Keratinocyte (primary cell): ENCODE measurements around the gene LHPP. TPM values are rescaled to one million over a fixed set of nuclear protein-coding genes. Genes with fewer than 3 reads are reported as not detected.

ENCODE experiments used
- DNase-seq: peaks from one replicate; pipeline ENCODE4 v3.0.0-alpha.2; 2011; ENCODE audit warnings: low read depth, missing footprints, low spot score
- FAIRE-seq: peaks from 2 replicates; lab custom pipeline; 2011; peaks lifted over from hg19 to GRCh38; lab: Jason Lieb, UNC
- H2AFZ ChIP-seq: 2 replicates; pipeline ENCODE4 v1.6.0; 2012; ENCODE audit warnings: low read length, control low read depth, inconsistent platforms; ENCODE audit not compliant: control insufficient read depth
- H3K27ac ChIP-seq: 2 replicates; pipeline ENCODE4 v1.5.1; 2011; ENCODE audit warnings: low read length; ENCODE audit not compliant: control insufficient read depth, insufficient read depth
- H3K27me3 ChIP-seq: 3 replicates; pipeline ENCODE4 v1.6.0; 2011; ENCODE audit warnings: low read length; ENCODE audit not compliant: control insufficient read depth, insufficient read depth; ENCODE audit errors: extremely low read depth
- H3K36me3 ChIP-seq, 2 experiments: 2 replicates in 1 of 2; 3 replicates in 1 of 2; pipeline ENCODE4 v1.5.1; 2011; ENCODE audit warnings: low read length in 2 of 2, mild to moderate bottlenecking in 1 of 2; ENCODE audit not compliant: control insufficient read depth in 2 of 2, insufficient read depth in 2 of 2; ENCODE audit errors: extremely low read depth in 1 of 2
- H3K4me1 ChIP-seq: 3 replicates; pipeline ENCODE4 v1.5.1; 2011; ENCODE audit warnings: low read length; ENCODE audit not compliant: control insufficient read depth, insufficient read depth; ENCODE audit errors: extremely low read depth
- H3K4me2 ChIP-seq: 3 replicates; pipeline ENCODE4 v1.6.0; 2011; ENCODE audit warnings: low read depth, low read length; ENCODE audit not compliant: control insufficient read depth, insufficient read depth; ENCODE audit errors: extremely low read depth
- H3K4me3 ChIP-seq, 3 experiments: fragments of 200-600 bp in 1 of 3; sonication (generic) in 1 of 3; 2 replicates in 2 of 3; 3 replicates in 1 of 3; pipeline ENCODE4 v1.5.1; 2011 to 2016; ENCODE audit warnings: low read length in 3 of 3, mild to moderate bottlenecking in 3 of 3, control low read depth in 2 of 3, inconsistent platforms in 1 of 3, low read depth in 1 of 3, mixed read lengths in 1 of 3, mixed run types in 1 of 3, moderate library complexity in 1 of 3; ENCODE audit not compliant: control insufficient read depth in 2 of 3, insufficient read depth in 2 of 3; ENCODE audit errors: extremely low read depth in 1 of 3
- H3K79me2 ChIP-seq: 2 replicates; pipeline ENCODE4 v1.6.0; 2012; ENCODE audit warnings: low read length; ENCODE audit not compliant: control insufficient read depth, insufficient read depth
- H3K9ac ChIP-seq: 3 replicates; pipeline ENCODE4 v1.6.0; 2011; ENCODE audit warnings: low read length; ENCODE audit not compliant: control insufficient read depth, insufficient read depth; ENCODE audit errors: extremely low read depth
- H3K9me1 ChIP-seq: 3 replicates; pipeline ENCODE4 v1.6.0; 2011; ENCODE audit warnings: low read length; ENCODE audit not compliant: control insufficient read depth, insufficient read depth; ENCODE audit errors: extremely low read depth
- H3K9me3 ChIP-seq: 2 replicates; pipeline ENCODE4 v1.5.1; 2012; ENCODE audit warnings: low read depth, low read length; ENCODE audit not compliant: control insufficient read depth
- H4K20me1 ChIP-seq: 3 replicates; pipeline ENCODE4 v1.6.0; 2011; ENCODE audit warnings: low read length; ENCODE audit not compliant: control insufficient read depth, insufficient read depth; ENCODE audit errors: extremely low read depth
- CTCF ChIP-seq, 3 experiments: IDR thresholded peaks in 1 of 3; conservative IDR thresholded peaks in 1 of 3; optimal IDR thresholded peaks in 1 of 3; 2 replicates in 2 of 3; 3 replicates in 1 of 3; pipeline versions ENCODE3 to v1.5.1; 2011; ENCODE audit warnings: low read length in 3 of 3, mild to moderate bottlenecking in 3 of 3, moderate library complexity in 2 of 3, control low read depth in 1 of 3, inconsistent platforms in 1 of 3; ENCODE audit not compliant: insufficient read depth in 2 of 3; ENCODE audit errors: extremely low read depth in 1 of 3
- EZH2 ChIP-seq: IDR thresholded peaks from one replicate; pipeline ENCODE4 v1.6.1; 2012; ENCODE audit warnings: inconsistent platforms, mild to moderate bottlenecking, low read length, moderate library complexity
- dilution Hi-C: fragments of 300-500 bp; cut with MboI; formaldehyde crosslinking; loops from one replicate; pipeline ENCODE4 v1.7.0; 2020; ENCODE audit warnings: low sequenced_read_pairs; ENCODE audit not compliant: extremely low pct_ligation_motif_present
- polyA plus RNA-seq, 5 experiments: library from polyadenylated mRNA; depleted of rRNA in 3 of 5; stranded (reverse) in 3 of 5; stranded (forward) in 1 of 5; unstranded in 1 of 5; fragments of >200 nt; gene quantifications; 1 replicate in 1 of 5; 2 replicates in 3 of 5; 3 replicates in 1 of 5; pipeline versions ENCODE4 v1.2.1 to v1.2.3, GENCODE V29; 2011 to 2012; ENCODE audit warnings: missing spikeins in 2 of 5, low read depth in 1 of 5, low replicate concordance in 1 of 5

The LHPP gene
- polyA plus RNA-seq, 1 donor (not counting 4 experiments of a cell fraction or from before 2014, with no cell fraction given): 13.1 TPM

DNA sequence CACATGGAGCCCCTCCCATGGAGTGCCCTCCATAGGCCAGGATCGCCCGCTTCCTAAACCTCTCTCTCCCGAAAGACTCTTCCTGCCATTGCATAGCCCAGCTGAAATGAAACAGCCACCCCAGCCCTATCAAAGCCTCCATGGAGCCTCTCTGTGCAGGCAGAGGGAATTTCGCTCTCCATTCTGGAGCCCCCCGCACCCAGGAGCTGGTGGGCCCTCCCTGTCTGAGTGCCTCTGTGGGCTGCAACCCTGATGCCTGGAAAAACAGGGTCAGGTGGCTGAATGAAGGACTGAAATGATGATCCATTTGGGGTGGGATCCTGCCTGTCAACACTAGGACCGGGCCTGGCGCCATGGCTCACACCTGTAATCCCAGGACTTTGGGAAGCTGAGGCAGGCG is 176.1 kb downstream of the LHPP start:
- H3K9ac ChIP-seq: no peak overlapping the region
- peaks cover 2% of the 10 kb centered on the region for H3K9me1 ChIP-seq
- peaks cover 9% of the 10 kb centered on the region for H3K79me2 ChIP-seq
- FAIRE-seq (no peak), DNase-seq (no peak)
- H3K4me3 ChIP-seq: no peak overlapping the region
- peaks cover 16% of the 10 kb centered on the region for H3K4me1 ChIP-seq
- H2AFZ ChIP-seq: no peak overlapping the region
- H3K27ac ChIP-seq: no peak overlapping the region
- dilution Hi-C loops: no loop called here
- H3K27me3 ChIP-seq: no peaks in the 10 kb centered on the region
- no peak for TF ChIP-seq CTCF (optimal IDR thresholded peaks at IDR 0.05 in 1 of 3, IDR thresholded peaks at IDR 0.05 in 1 of 3, conservative IDR thresholded peaks at IDR 0.05 in 1 of 3; ENCODE audit: extremely low read depth in 1 of 3, insufficient read depth in 2 of 3, low read length in 3 of 3)
- no peak for TF ChIP-seq EZH2
- peaks cover 0 to 2% of the 10 kb centered on the region in 2 experiments for H3K36me3 ChIP-seq
- no peaks in the 10 kb centered on the region for H4K20me1 ChIP-seq
- H3K9me3 ChIP-seq: no peaks in the 10 kb centered on the region
- no peak overlapping the region for H3K4me2 ChIP-seq

GRCh38 chr10:124639206-124639605 is 177.6 kb downstream of the LHPP start:
- Histone ChIP-seq H3K4me3 (no peak overlapping the region), H3K27me3 (no peaks in the 10 kb centered on the region), H3K27ac (no peak overlapping the region), H3K9me3 (no peaks in the 10 kb centered on the region), H3K79me2 (peaks cover 9% of the 10 kb centered on the region), H2AFZ (no peak overlapping the region), H3K36me3 (peaks cover 0 to 2% of the 10 kb centered on the region in 2 experiments), H3K4me1 (peaks cover 12% of the 10 kb centered on the region), H4K20me1 (no peaks in the 10 kb centered on the region), H3K9me1 (peaks cover 2% of the 10 kb centered on the region), H3K9ac (no peak overlapping the region), H3K4me2 (no peak overlapping the region)
- FAIRE-seq (no peak), DNase-seq (no peak)
- no peak for TF ChIP-seq EZH2
- no peak for TF ChIP-seq CTCF (optimal IDR thresholded peaks at IDR 0.05 in 1 of 3, IDR thresholded peaks at IDR 0.05 in 1 of 3, conservative IDR thresholded peaks at IDR 0.05 in 1 of 3; ENCODE audit: extremely low read depth in 1 of 3, insufficient read depth in 2 of 3, low read length in 3 of 3)
- dilution Hi-C loops: no loop called here
